ENCODE data around the gene PATJ. TPM values are rescaled to one million over a fixed set of nuclear protein-coding genes. Genes with fewer than 3 reads are reported as not detected.
"Not testable (repeated sequence)": the region's sequence is repeated elsewhere in the genome, so short reads cannot be mapped to it uniquely, and the experiment has no call there.

The PATJ gene
- total RNA-seq, 1 donor from 2014 or later: 4.0 TPM

DNA sequence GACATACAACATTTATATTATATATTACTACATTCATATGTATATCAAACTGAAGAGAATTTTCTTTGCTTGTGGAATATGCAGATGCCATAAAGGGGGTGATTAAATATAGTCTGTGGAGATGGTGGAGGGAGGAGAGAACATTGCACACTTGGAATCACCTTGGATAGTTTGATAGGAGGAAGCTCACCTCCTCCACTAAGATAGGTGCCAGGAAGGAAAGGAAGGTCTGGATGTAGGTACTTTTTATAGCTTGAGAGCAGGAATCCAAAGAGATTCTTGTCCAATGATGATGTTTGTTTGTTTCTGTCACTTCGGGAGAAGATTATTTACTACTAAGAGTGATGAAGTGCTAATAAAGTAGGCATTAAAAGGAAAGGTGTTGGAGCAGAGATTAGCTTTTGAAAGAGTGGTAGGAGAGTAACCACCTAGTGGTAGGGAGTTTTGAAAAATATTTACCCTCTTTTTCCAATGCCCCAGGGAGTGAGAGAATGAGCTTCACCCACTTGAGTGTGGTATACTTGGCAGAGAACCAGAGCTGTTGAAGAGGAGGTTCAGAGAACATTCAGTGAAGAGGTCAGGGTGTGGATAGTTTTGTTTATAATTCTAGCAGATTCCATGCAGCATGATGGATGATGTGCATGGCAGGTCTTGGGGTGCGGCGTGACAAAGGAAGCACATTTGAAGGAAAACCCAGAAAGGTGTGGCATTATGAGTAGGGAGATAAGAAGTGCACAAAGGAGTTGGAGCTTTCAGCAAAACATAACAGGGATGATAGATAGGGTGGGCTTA, 145.0 kb downstream of the PATJ start:
- DNase-seq (ENCODE audit: low read depth in 2 of 2): no peak

DNA sequence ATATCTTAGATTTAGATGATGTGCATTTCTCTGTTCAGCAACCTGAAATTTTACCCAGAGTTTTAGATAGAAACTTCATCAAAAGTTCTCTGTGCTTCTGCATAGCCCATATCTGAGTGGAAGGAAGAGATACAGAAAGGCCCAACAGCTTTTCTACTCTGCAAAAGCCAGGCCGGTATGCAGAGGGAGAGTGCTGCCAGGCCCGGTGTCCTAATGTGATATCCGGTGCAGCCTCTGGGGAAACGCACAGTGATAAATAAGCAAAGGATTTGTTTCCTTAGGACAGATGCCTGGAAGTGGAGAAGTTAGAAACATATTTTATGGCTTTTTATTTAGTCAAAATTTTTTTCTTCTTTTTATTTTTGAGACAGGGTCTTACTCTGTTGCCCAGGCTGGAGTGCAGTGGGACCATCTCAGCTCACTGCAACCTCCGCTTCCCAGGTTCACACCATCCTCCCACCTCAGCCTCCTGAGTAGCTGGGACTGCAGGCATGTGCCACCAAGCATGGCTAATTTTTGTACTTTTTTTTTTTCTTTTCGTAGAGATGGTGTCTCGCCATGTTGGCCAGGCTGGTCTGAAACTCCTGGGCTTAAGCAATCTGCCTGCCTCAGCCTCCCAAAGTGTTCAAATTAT, 145.8 kb downstream of the PATJ start:
- DNase-seq (ENCODE audit: low read depth in 2 of 2): peak in 1 of 2 donors; percentile 3

DNA sequence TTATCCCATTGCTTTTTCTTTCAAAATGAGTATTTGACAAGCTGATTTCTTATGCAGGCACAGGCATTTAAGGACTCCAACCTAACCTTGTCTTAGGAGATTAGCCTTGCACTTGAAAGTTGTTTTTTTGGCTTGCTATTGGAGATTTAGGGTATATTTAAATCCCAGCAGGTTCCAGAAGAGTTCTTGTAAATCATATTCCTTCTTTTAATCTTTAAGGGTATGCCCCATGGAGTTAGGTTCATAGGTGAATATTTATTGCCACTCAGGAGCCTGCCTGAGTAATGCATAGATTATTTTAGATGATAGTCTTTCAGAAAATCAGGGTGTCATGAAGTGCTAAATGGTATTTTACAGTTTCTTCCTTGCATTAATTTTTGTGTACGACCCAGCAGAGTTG, 146.5 kb downstream of the PATJ start:
- DNase-seq (ENCODE audit: low read depth in 2 of 2): no peak

DNA sequence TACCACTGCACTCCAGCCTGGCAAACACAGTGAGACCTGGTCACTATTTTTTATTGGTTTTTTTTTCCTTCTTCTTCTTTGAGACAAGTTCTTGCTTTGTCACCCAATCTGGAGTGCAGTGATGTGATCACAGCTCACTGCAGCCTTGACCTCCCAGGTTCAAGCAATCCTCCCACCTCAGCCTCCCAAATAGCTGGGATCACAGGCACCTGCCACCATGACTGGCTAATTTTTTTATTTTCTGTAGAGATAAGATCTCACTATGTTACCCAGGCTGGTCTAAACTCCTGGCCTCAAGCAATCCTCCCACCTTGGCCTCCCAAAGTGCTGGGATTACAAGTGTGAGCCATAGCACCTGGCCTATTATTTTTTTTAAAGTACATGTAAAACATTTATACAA, 148.2 kb downstream of the PATJ start:
- not testable (repeated sequence) for DNase-seq (ENCODE audit: low read depth in 2 of 2)

DNA sequence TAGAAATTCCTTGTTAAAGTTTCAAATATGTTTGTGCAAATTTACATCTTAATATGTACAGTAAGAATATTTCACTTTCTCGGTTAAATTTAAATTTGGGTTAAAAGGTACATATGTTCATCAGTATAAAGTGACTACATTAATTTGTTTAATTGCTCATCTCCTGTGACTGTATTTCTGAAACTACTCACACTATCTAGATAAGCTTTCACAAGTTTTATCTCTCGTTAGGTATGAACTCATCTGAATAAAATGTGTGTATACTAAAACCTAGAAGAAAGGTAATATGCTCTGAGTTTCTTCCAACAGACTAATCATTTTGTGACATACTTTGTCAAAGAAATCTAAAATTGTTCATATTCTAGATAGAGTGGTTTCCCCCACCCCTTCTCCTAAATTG, 150.7 kb downstream of the PATJ start:
- DNase-seq (ENCODE audit: low read depth in 2 of 2): no peak

DNA sequence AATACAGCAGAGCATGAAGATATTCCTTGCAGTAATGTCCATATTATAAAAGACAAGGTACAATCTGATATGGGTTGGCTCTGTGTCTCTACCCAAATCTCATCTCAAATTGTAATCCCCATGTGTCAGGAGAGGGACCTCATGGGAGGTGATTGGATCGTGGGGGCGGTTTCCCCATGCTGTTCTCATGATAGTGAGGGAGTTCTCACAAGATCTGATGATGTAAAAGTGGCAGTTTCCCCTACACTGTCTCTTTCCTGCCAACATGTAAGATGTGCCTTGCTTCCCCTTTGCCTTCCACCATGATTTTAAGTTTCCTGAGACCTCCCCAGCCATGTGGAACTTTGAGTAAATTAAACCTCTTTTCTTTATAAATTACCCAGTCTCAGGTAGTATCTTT, 152.0 kb downstream of the PATJ start:
- DNase-seq (ENCODE audit: low read depth in 2 of 2): not testable (repeated sequence)

DNA sequence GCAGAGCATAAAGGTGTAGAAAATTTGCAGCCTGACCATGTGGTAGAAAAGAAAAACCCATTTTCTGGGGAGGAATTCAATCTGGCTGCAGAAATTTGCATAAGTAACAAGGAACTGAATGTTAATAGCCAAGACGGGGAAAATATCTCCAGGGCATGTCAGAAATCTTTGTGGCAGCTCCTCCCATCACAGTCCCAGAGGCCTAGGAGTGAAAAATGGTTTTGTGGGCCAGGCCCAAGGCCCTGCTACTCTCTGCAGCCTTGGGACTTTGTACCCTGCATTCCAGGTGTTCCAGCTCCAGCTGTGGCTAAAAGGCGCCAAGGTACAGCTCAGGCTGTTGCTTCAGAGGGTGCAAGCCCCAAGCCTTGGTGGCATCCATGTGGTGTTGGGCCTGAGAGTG, 152.9 kb downstream of the PATJ start:
- DNase-seq (ENCODE audit: low read depth in 2 of 2): no peak

DNA sequence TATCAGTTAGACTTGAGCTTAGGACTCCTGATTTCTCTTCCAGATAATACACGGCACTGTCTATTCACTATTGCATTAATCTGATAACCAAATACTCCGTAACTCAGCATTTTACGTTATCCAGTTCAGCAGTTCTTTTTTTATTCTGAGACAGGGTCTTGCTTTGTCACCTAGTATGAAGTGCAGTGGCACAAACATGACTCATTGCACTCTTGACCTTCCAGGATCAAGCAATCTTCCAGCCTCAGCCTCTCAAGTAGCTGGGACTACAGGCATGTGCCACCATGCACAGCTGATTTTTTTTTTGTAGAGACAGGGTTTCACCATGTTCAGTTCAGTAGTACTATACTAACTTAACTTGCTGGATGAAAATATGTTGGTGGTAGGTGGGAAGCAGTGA, 156.4 kb downstream of the PATJ start:
- no peak for DNase-seq (ENCODE audit: low read depth in 2 of 2)

DNA sequence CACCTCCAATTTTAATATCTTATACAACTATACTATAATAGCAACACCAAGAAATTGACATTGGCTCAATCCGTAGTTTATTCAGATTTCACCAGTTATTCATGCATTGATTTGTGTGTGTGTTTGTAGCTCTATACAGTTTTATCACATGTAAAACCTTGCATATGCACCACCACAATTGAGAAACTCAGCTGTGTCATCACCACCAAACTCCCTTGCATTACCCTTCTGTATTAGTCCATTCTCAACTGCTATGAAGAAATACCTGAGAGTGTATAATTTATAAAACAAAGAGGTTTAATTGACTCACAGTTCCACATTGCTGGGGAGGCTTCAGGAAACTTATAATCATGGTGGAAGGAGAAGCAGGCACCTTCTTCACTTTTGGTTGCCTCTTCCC, 162.1 kb downstream of the PATJ start:
- DNase-seq (ENCODE audit: low read depth in 2 of 2): no peak

DNA sequence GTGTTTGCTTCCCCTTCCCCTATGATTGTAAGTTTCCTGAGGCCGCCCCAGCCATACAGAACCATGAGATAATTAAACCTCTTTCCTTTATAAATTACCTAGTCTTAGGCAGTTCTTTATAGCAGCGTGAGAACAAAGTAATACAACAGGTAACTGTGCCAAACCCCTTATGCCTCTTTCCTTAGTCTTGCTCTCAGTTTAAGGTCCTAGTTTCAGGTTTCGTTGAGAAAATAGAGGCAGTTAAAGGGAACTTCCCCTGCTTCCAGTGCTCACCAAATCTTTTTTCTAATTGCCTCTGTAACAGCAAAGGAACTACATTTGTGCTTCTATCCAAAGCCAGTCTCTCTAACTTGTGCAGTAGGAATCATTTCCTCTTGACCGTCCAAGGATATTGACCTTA, 164.8 kb downstream of the PATJ start:
- no peak for DNase-seq (ENCODE audit: low read depth in 2 of 2)

DNA sequence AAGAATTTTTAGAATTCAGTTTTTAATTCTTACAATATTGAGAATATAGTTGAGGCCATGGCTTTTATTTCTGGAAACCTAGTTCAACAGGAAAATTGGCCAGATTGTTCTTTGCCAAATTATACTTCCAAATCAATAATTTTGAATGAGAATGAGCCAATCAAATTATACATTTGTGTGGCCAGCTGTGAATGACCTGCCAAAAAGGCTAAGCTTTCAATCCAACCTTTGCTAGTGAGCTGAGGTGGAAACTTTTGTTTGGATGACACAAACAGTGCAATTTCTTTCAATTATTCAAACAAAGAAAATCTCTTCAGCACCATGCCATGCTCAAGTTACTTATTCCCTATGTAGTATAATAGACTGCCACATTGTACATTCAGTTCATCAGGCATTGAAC, 167.8 kb downstream of the PATJ start:
- no peak for DNase-seq (ENCODE audit: low read depth in 2 of 2)

DNA sequence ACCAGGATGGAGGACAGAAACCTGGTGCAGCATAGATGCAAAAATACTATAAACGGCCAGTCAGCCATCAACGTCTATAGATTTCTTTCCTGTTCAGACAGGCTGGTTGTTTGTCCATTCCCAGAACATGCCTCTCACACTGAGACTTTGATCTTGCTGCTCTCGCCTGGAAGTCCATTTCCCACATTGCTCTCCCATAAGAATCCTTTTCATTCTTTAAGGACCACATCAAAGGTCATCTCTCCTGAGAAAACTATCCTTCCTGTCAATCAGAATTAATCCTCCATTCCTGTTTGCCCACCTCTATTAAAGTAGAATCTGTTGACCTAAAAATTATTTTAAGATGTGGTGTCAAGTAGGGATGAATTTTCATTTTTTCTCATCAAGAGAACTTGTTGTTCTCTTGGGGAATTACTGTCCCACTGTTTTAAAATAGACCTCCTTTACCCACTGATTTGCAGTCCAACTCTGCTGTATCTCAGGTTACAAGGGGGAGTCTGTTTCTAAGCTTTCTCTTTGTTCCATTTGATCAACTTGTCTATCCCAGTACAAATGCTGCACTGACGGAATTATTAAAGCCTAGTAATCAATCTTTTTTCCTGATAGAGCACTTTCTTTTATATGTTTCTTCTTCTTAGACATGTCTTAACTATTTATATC, 172.7 kb downstream of the PATJ start:
- no peak for DNase-seq (ENCODE audit: low read depth in 2 of 2)

DNA sequence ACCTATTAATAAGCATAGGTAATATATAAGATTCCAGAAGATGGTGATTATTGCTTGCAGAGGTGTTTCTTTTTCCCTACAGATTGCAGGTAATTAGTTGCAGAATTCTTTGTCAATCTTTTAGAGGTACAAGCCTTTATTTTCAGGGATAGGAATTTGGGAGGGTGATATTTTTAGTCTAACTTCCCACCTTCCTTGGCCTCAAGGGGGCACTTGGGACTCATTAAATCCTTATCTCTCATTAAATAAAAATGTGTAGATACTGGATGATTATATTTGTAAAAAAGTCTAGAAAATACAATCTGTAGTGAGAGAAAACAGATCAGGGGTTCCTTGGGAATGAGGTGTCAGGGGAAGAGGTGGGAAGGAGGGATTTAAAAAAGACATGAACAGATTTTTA, 179.2 kb downstream of the PATJ start:
- DNase-seq (ENCODE audit: low read depth in 2 of 2): no peak

DNA sequence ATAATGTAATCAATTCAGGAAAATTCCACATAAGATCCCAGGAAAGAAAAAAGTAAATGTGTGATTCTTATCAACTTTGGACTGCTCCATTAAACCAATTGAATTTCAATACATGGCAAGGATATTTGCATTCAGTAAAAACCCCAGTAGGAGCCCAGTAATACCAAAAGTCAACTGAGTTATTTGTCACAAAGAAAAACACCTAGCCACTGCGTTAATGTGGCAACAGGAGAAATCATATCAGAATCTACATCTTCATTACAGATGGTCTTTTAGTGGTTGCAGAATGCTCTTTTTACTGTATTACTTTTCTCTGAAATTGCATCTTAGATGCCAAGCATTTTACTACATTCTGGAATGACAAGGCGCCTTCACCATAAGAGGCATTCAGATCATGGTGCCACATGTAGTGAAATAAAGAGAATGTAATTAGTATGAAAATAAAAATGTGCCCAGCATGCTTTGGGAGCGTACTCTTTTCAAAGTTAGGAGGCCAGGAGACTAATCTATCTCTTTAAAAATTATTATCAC, 180.7 kb downstream of the PATJ start:
- DNase-seq (ENCODE audit: low read depth in 2 of 2): no peak

DNA sequence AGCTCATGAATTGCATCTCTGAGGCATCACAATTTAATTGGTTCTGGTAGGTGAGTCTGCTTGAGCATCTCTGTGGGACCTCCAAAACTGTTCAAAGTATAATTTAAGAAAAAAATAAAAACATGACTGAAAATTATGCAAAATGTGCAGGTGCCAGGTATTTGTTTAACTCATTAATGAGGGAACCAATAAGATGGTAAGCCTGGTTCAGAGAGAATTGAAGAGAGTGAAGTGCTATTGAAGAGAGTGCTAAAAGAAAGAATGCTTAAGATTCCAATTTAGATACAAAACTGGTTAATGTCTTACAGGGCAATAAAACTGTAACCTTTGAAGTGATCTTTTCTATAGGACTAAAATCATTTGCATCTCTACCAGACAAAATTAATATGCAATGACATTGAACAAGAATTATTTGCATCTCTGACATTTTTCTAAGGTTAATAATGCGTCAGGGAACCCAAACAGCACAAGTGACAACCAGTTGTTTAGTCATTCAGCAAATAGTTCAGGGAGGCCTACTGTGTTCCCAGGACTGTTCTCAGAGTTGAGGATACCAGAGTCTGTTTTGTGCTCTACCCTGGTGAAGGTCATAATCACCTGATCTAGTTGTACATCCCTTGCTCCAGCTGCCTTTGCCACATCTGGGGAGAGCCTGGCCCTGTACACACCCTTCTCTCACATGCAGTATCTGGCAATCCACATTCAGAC, 183.5 kb downstream of the PATJ start:
- DNase-seq (ENCODE audit: low read depth in 2 of 2): no peak

DNA sequence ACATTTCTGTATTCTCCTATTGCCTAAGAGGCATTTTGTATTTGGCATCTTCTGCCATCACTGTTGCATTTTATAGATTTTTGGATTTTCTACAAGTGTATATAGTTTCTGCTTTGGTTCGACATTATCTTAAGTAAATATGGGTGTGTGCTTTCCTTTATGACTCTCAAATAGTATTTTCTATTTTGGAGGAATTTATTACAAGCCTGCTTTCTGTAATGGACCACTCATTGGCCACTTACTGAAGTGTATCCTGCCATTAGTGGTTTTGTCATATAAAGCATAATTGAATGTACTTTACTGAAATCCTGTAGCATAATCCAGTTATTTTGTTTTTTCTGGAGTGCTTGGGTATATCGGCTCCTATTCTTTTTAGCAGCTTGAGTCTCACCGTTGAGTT, 184.3 kb downstream of the PATJ start:
- no peak for DNase-seq (ENCODE audit: low read depth in 2 of 2)

DNA sequence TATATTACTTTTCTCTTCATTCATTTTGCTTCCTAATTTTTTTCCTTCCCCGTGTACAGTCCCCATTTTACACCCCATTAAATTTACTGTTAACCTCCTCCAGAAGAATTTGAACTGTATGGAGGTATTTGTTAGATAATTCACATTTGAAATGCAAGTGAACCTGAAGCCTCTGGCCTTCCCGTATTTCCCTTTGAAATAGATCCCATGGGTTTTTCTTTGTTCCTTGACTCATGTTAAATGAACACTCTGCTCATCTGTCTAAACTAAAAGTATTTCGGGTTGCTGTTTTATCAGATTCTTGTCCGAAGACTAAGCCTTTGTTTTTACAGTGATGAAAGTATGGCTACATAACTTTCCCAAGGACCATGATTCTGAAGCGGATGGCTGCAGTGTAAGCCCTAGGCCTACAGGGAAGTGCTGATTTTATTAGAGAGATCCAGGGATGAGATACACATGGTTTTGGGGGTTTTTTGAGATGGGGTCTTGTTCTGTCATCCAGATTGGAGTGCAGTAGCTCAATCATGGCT, 187.9 kb downstream of the PATJ start:
- DNase-seq (ENCODE audit: low read depth in 2 of 2): no peak

DNA sequence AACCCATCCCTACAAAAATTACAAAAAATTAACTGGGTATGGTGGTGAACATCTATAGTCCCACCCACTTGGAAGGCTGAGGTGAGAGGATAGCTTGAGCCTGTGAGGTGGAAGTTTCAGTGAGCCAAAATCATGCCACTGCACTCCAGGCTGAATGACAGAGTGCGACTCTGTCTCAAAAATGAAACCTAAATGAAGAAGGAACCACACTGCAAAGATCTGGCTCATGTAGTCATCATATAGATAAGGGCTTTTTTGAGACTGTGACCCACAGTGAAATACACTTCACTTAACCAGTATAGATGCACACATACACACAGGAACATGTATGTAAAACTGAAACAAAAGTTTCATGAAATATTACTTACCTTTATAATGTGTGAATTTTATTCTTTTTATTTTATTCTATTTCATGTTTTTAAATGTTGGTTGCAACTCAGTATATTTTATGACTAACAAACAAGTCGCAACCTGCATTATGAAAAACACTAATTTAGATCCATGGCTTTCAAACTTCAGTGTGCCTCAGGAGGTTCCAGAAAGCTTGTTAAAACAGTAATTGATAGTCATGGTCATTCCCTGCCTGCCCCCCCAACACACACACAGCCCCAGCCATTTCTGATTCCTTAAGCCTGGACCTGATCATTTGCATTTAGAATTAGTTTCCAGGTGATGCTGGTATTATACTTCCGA, 189.5 kb downstream of the PATJ start:
- DNase-seq (ENCODE audit: low read depth in 2 of 2): no peak

DNA sequence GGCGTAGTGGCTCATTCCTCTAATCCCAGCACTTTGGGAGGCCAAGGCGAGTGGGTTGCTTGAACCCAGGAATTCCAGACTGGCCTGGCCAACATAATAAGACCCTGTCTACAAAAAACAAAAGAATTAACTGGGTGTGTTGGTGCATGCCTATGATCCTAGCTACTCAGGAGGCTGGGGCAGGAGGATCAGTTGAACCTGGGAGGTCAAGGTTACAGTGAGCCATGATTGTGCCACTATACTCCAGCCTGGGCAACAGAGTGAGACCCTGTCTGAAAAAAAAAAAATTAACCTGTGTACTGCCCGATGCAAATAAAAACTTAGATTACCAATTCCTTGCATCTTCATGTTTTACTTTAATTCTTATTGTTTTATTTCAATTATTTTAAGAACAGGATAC, 193.2 kb downstream of the PATJ start:
- DNase-seq (ENCODE audit: low read depth in 2 of 2): no peak

DNA sequence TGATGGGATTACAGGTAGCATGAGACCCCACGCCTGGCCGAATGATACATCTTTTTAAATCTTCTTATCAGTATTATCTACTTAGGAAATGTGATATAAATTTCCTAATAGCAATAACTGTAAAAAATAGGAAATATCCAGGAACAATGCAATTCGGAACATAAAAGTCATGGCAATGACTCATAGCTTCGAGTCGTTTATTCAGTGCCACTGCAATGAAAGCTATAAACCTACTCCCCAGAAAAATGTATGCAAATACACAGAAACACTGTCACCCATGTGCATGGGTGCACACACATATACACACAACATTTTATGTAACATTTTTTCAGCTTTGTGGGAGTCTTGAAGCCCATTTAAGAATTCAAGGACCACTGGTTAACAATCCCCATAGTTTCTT, 194.6 kb downstream of the PATJ start:
- DNase-seq (ENCODE audit: low read depth in 2 of 2): peak in 1 of 2 donors; percentile 34

DNA sequence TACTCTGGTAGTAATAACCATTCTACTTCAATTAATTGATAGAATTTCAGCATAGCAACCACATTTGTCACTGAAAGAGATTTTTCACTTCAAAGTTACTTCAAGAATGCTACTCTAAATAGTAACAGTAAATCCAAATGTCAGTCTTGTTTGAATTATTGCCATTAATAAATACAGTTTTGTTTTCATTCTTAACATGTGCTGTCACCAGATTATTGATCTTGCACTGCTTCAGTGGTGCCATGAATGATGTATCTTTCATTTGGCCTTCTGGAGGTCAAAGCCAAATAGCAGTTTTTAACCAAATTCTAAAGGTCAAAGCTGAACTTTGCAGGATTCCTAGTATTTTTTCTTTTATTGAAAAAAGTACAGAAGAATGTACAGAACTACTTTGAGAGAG, 199.5 kb downstream of the PATJ start:
- no peak for DNase-seq (ENCODE audit: low read depth in 2 of 2)

All from dermis microvascular lymphatic vessel endothelial cell (primary cell).